GM19395 (cell line): ENCODE data around the gene TAGAP.
"Not testable (repeated sequence)": the region's sequence is repeated elsewhere in the genome, so short reads cannot be mapped to it uniquely, and the experiment has no call there.

Experiments
- ATAC-seq: cut with Tn5 transposase; IDR thresholded peaks from one replicate; pipeline ENCODE4 v1.9.1; 2021; ENCODE audit warnings: mild to moderate bottlenecking, moderate library complexity; ENCODE audit not compliant: unreplicated experiment

TAGAP gene

GRCh38 chr6:159013229-159013628, 31.6 kb downstream of the TAGAP start:
- ATAC-seq: no peak

- no peak for ATAC-seq
Measured at GRCh38 chr6:159012201-159012600, 32.6 kb downstream of the TAGAP start.

GRCh38 chr6:159010037-159010612, 34.7 kb downstream of the TAGAP start:
- ATAC-seq: not testable (repeated sequence)

GRCh38 chr6:159008656-159009288, 36.0 kb downstream of the TAGAP start:
- ATAC-seq: peak; percentile 76

- no peak for ATAC-seq
Measured at GRCh38 chr6:159007510-159007909, 37.3 kb downstream of the TAGAP start.

- no peak for ATAC-seq
Measured at GRCh38 chr6:159005436-159005835, 39.4 kb downstream of the TAGAP start.

GRCh38 chr6:159004592-159004991, 40.2 kb downstream of the TAGAP start:
- ATAC-seq: no peak

GRCh38 chr6:159002432-159003155, 42.2 kb downstream of the TAGAP start:
- no peak for ATAC-seq

GRCh38 chr6:158999666-159000403, 45.0 kb downstream of the TAGAP start, which contains the start of gene RSPH3:
TSS of gene RSPH3 (minus strand) at chr6:159000202. CDS start at chr6:158999550, 652 bp downstream.
- ATAC-seq: peak; percentile 91

GRCh38 chr6:158999154-158999665, 45.6 kb downstream of the TAGAP start:
- peak; percentile 42 for ATAC-seq

GRCh38 chr6:158996856-158997255, 47.9 kb downstream of the TAGAP start:
- no peak for ATAC-seq

GRCh38 chr6:158993639-158994038, 51.2 kb downstream of the TAGAP start:
- ATAC-seq: no peak

- ATAC-seq: no peak
Measured at GRCh38 chr6:158991017-158991723, 53.6 kb downstream of the TAGAP start.

- not testable (repeated sequence) for ATAC-seq
Measured at GRCh38 chr6:158989711-158990110, 55.1 kb downstream of the TAGAP start.

- no peak for ATAC-seq
Measured at GRCh38 chr6:158988477-158988876, 56.3 kb downstream of the TAGAP start.

- ATAC-seq: no peak
Measured at GRCh38 chr6:158987657-158988056, 57.1 kb downstream of the TAGAP start.
